Effector CD8-positive, alpha-beta T cell (primary cell): ENCODE results near the gene GCNT2.
"Not testable (repeated sequence)": the region's sequence is repeated elsewhere in the genome, so short reads cannot be mapped to it uniquely, and the experiment has no call there.

ENCODE experiments used
- DNase-seq: peaks from one replicate; lab custom pipeline; 2025; lab: John Stamatoyannopoulos, UW

Gene GCNT2

GRCh38 chr6:10660431-10661191 lies 139.5 kb downstream of the GCNT2 start:
- not testable (repeated sequence) for DNase-seq

GRCh38 chr6:10662207-10662606 lies 141.1 kb downstream of the GCNT2 start:
- DNase-seq, result no peak

GRCh38 chr6:10662742-10663141 lies 141.6 kb downstream of the GCNT2 start:
- DNase-seq, result no peak

- not testable (repeated sequence) for DNase-seq
Measured at GRCh38 chr6:10665595-10665994, 144.4 kb downstream of the GCNT2 start.

GRCh38 chr6:10668126-10668917 lies 147.2 kb downstream of the GCNT2 start:
- no peak for DNase-seq

GRCh38 chr6:10676403-10676802 lies 155.3 kb downstream of the GCNT2 start:
- DNase-seq, result no peak

- DNase-seq, result no peak
Measured at GRCh38 chr6:10678456-10678855, 157.3 kb downstream of the GCNT2 start.
